Fibroblast of villous mesenchyme (primary cell): ENCODE data around the gene LOXL1. TPM values are rescaled to one million over a fixed set of nuclear protein-coding genes. Genes with fewer than 3 reads are reported as not detected.
A peak's percentile ranks its signal among the peaks of the same experiment; 100 is the strongest.

Source experiments
- DNase-seq: peaks from one replicate; pipeline ENCODE4 v3.0.0-alpha.2; 2010; ENCODE audit warnings: low read depth
- H3K4me3 ChIP-seq: 2 replicates; pipeline ENCODE4 v1.5.1; 2011; ENCODE audit warnings: low read depth, mild to moderate bottlenecking, low read length
- total RNA-seq: library from RNA; depleted of rRNA; stranded (reverse); fragments of >200 nt; gene quantifications from 2 replicates; pipeline ENCODE4 v1.2.3, GENCODE V29; 2012
- TF ChIP-seq, protein P1 (sequence below): IDR thresholded peaks from 2 replicates; pipeline ENCODE4 v1.5.1; 2012; ENCODE audit warnings: low read depth, mild to moderate bottlenecking, low read length; ENCODE audit not compliant: insufficient read depth

Gene LOXL1
- total RNA-seq, 1 donor: 73.8 TPM

DNA sequence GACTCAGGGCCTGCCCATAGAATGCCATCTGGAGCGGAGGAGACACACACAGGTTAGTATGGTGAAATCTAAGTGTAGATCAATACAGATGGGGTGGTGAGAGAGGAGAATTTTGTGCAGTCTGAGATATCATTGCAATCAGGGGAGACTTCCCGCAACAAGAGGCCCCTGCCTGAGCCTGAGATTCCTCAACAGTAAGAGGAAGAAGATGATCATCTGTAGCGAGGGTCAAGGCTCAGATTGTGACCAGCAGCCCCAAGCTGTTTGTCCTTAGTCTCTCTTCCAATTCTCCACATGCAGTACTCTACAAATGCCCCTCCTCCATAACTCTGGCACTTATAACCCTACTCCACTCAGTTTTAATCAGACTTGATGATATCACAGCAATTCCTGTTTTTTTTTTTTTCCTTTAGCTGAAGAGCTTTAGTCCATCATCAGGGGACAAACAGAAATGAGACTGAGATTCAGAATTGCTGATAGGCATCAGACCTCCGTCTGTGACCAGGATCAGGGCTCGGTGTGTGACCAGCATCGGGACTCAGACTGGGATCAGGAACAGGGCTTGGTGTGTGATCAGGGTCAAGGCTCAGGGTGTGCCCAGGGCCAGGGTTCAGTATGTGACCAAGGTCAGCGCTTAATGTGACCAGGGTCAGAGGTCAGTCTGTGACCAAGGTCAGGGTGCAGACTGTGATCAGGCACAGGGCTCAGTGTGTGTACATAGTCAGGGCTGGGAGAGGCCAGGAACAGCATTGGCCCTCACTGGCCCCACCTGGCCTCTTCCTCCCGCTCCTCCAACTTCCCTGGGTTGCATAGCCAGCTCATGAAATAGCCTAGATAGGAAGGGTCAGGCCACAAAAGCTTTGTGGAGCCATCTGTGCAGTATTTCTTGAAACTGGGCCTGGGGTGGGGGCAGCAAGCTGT, 14.1 kb downstream of the LOXL1 start:
- TF ChIP-seq, protein P1, sequence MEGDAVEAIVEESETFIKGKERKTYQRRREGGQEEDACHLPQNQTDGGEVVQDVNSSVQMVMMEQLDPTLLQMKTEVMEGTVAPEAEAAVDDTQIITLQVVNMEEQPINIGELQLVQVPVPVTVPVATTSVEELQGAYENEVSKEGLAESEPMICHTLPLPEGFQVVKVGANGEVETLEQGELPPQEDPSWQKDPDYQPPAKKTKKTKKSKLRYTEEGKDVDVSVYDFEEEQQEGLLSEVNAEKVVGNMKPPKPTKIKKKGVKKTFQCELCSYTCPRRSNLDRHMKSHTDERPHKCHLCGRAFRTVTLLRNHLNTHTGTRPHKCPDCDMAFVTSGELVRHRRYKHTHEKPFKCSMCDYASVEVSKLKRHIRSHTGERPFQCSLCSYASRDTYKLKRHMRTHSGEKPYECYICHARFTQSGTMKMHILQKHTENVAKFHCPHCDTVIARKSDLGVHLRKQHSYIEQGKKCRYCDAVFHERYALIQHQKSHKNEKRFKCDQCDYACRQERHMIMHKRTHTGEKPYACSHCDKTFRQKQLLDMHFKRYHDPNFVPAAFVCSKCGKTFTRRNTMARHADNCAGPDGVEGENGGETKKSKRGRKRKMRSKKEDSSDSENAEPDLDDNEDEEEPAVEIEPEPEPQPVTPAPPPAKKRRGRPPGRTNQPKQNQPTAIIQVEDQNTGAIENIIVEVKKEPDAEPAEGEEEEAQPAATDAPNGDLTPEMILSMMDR: no peak
- H3K4me3 ChIP-seq: no peak overlapping the region
- DNase-seq: peak; percentile 59

DNA sequence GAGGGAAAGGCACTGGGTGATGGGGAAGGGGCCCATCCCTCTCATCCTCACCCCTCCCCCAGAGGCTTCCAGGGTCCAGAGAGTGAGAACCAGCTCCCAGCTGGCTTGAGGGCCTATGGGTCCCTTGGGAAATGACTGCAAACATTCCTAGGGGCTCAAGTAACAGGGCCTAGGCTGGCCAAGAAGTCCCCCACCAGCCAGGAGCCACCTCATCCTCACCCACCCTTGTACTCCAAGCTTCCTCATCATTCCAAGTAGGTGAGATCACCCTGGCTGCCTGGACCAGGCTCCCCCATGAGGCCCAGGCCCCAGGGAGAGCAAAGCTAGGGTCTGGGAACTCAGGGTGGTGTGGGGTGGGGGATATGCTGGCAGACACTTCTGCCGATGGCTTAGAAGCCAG, 14.8 kb downstream of the LOXL1 start:
- H3K4me3 ChIP-seq: no peak overlapping the region
- peak; percentile 76 for DNase-seq
- TF ChIP-seq, protein P1: no peak

DNA sequence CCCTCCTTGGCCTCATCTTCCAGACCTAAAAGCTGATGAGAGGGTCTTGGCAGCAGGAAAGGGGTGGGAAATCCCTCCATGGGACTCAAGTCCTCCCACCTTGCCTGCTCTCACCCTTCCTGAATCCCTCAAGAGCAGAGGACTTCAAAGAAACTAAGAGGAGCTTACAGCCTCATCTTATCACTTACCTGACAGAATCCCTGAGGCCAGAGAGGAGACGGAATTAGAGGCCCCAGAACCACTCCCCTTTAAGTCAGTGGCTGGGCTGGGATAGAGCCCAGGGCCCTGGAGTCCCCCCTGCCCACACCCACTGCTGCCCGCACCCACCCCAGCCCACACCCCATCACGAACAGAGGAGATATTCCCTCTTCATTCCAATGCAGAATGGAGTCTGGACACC, 15.2 kb downstream of the LOXL1 start:
- DNase-seq: no peak
- H3K4me3 ChIP-seq: no peak overlapping the region
- TF ChIP-seq, protein P1: no peak

DNA sequence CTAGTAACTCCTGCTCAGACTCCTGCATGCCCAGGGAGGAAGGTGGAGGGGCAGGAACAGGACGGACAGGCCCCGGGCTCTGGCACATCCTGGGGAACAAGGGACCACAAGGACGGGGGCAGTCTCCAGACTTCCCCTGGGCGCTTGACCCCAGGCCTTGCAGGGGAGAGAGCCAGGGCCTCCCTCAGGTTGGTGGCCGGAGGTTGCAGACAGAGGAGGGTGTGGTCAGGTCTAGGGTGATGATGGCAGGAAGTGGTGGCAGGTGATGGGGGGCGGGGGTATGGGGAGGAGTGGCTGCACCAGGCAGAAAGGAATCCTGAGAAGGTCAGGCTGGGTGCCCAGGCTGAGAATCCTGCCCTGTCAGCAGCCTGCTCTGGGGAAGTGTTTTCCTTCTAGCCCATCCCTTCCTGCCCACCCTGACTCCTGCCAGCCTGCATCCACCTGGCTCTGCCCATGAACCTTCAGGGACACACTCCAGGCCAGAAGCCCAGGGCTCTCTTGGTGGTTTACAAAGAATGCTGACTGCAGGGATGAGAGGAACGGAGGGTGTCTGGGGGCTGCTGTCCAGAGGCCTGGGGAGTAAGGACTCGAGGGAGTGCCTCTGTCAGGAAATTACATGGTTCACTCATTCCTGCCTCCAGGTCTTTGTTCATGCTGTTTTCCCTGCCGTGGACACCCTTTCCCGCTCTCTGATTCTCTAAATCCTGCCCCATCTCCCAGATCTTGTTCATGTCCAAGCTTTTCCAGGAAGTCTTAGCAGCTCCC, 15.8 kb downstream of the LOXL1 start:
- TF ChIP-seq, protein P1: no peak
- DNase-seq: no peak
- no peak overlapping the region for H3K4me3 ChIP-seq

DNA sequence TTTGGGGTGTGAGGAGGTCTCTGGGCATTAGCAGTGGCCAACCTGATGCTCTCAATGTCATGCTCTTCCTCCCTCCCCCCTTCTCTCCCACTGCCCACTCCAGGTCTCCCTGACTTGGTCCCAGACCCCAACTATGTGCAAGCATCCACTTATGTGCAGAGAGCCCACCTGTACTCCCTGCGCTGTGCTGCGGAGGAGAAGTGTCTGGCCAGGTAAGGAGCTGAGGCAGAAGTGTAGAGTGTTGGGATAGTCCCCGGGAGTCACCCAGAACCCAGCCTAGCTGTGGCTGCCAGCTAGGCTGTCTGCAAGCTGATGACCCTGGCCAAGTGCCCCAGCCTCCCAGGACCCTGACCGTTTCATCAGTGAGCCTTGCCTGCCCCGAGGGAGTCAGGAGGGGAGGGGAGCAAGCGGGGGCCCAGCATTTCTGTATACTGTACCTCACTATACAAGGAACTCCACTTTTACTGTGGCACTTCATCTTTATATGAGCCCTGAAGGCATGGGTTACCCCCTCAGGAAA, 16.5 kb downstream of the LOXL1 start:
- DNase-seq: no peak
- no peak overlapping the region for H3K4me3 ChIP-seq
- TF ChIP-seq, protein P1: no peak

DNA sequence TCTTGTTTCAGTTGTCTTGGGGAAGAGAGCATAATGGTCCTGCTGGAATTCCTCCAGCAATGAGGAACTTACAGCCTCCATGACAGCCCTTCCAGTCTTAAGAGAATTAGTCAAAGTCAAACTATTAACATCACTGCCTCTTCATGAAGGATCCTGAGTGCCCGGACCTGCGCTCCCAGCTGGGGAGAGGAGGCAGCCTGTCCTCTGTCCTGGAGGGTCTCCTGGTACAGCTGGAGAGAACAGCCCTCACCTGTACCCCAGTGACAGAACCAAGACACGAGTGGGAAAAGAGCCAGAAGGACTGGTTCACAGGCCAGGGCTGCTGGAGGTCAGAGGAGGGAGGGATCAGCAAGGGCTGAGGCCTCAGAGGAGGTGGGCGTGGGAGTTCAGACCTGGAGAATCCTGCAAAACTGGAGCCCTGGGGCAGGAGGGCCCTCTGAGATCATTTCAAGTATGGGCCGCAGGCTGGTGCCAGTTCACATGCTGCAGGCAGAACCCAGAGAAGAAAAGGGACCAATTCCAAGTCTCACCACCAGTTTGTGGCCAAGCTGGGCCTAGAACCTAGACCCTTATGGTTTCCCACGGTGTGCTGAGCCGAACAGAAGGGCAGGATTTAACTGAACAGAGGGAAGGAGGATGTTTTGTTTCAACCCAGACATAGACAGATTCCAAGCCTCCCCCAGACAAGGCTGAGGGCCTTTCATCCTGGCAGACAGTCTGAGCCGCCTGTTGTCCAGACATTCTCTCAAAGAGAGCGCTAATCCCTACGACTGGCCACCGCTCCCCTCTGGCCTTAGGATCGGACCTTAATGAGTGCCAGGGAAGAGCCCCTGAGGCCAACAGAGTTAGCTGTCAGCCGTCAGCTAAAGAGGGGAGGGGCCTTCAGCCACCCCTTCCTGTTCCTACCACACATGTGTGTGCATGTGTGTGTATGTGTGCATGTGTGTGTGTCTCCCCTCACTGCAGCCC, 18.2 kb downstream of the LOXL1 start:
- TF ChIP-seq, protein P1: no peak
- DNase-seq: peak; percentile 55
- no peak overlapping the region for H3K4me3 ChIP-seq
